HepG2 (cell line): ENCODE data around the gene DOHH. TPM values are rescaled to one million over a fixed set of nuclear protein-coding genes. Genes with fewer than 3 reads are reported as not detected.
A peak's percentile ranks its signal among the peaks of the same experiment; 100 is the strongest.

Source experiments
- CENPT ChIP-seq: sonication (generic); formaldehyde crosslinking; IDR thresholded peaks from 2 replicates; pipeline ENCODE4 v1.8.0; 2022; ENCODE audit warnings: low read depth, mild to moderate bottlenecking, moderate library complexity, missing genetic modification reagents
- FUBP1 ChIP-seq: sonication (generic); formaldehyde crosslinking; IDR thresholded peaks from 2 replicates; pipeline ENCODE4 v1.5.1; 2020; ENCODE audit warnings: missing genetic modification reagents, mild to moderate bottlenecking, borderline replicate concordance
- GABPA ChIP-seq, 2 experiments: IDR thresholded peaks; 2 replicates each; pipeline ENCODE4 v1.6.1; 2011 to 2016; ENCODE audit warnings: low read depth in 2 of 2, low read length in 1 of 2, missing biosample characterization in 1 of 2, missing genetic modification characterization in 1 of 2
- GLMP ChIP-seq: sonication (generic); formaldehyde crosslinking; IDR thresholded peaks from 2 replicates; pipeline ENCODE4 v1.9.0; 2021; ENCODE audit warnings: missing genetic modification reagents, mild to moderate bottlenecking, borderline replicate concordance
- GRHL1 ChIP-seq: sonication (generic); formaldehyde crosslinking; conservative IDR thresholded peaks from 2 replicates; pipeline ENCODE4 v1.8.0; 2022; ENCODE audit warnings: missing genetic modification reagents
- MED13 ChIP-seq: sonication (generic); formaldehyde crosslinking; IDR thresholded peaks from 2 replicates; pipeline ENCODE4 v1.5.0; 2020; ENCODE audit warnings: missing genetic modification reagents
- NBN ChIP-seq: fragments of 450-650 bp; conservative IDR thresholded peaks from 2 replicates; pipeline ENCODE4 v1.6.1; 2017
- NFE2L1 ChIP-seq: sonication (generic); formaldehyde crosslinking; IDR thresholded peaks from 2 replicates; pipeline ENCODE4 v1.4.0; 2020; ENCODE audit warnings: missing genetic modification reagents, mild to moderate bottlenecking, borderline replicate concordance
- TP53 ChIP-seq: sonication (generic); formaldehyde crosslinking; conservative IDR thresholded peaks from 2 replicates; pipeline ENCODE4 v1.4.0; 2020; ENCODE audit warnings: missing genetic modification reagents
- ZFP1 ChIP-seq: IDR thresholded peaks from 2 replicates; pipeline ENCODE4 v1.6.1; 2016
- ZFP37 ChIP-seq: sonication (generic); formaldehyde crosslinking; IDR thresholded peaks from 2 replicates; pipeline ENCODE4 v1.4.0; 2020; ENCODE audit warnings: missing genetic modification reagents, borderline replicate concordance
- ZNF260 ChIP-seq: sonication (generic); formaldehyde crosslinking; IDR thresholded peaks from 2 replicates; pipeline ENCODE4 v1.4.0; 2020; ENCODE audit warnings: missing genetic modification reagents, low read depth, mild to moderate bottlenecking, borderline replicate concordance
- ZNF530 ChIP-seq: sonication (generic); formaldehyde crosslinking; IDR thresholded peaks from 2 replicates; pipeline ENCODE4 v1.5.0; 2020; ENCODE audit warnings: low read depth, mild to moderate bottlenecking, missing genetic modification reagents
- ZNF704 ChIP-seq: sonication (generic); formaldehyde crosslinking; IDR thresholded peaks from 2 replicates; pipeline ENCODE4 v1.8.1; 2023; ENCODE audit warnings: mild to moderate bottlenecking, inconsistent platforms, moderate library complexity, missing genetic modification reagents, borderline replicate concordance
- ZNF710 ChIP-seq: sonication (generic); formaldehyde crosslinking; IDR thresholded peaks from 2 replicates; pipeline ENCODE4 v1.5.0; 2020; ENCODE audit warnings: mild to moderate bottlenecking, missing genetic modification reagents, borderline replicate concordance
- ZNF737 ChIP-seq: sonication (generic); formaldehyde crosslinking; IDR thresholded peaks from 2 replicates; pipeline ENCODE4 v1.5.0; 2020; ENCODE audit warnings: missing genetic modification reagents, mild to moderate bottlenecking, borderline replicate concordance
- ZXDC ChIP-seq: sonication (generic); formaldehyde crosslinking; IDR thresholded peaks from 2 replicates; pipeline ENCODE4 v1.5.0; 2020; ENCODE audit warnings: mild to moderate bottlenecking, missing genetic modification reagents
- polyA plus RNA-seq, 8 experiments: library from polyadenylated mRNA; depleted of rRNA in 3 of 8; stranded (reverse) in 7 of 8; unstranded in 1 of 8; fragments of >200 nt; fragmentation: Illumina TruSeq in 4 of 8; extraction: Trizol in 4 of 8; gene quantifications; 2 replicates each; pipeline versions ENCODE4 v1.2.1 to v1.2.3, GENCODE V29; 2011 to 2016; ENCODE audit warnings: low read depth in 4 of 8, missing spikeins in 1 of 8, mixed read lengths in 1 of 8; ENCODE audit not compliant: insufficient read depth in 1 of 8
- total RNA-seq, 5 experiments: library from RNA; depleted of rRNA; stranded (reverse); fragments of >200 nt; fragmentation: Illumina TruSeq; extraction: Trizol; gene quantifications; 2 replicates each; pipeline ENCODE4 v1.2.3, GENCODE V29; 2016; ENCODE audit warnings: low read depth in 1 of 5

The DOHH gene
- total and polyA plus RNA-seq, 2 of the 13 experiments (the other 11 are each of a cell fraction or from before 2014, with no cell fraction given): 3.5 to 13.7 TPM

GRCh38 chr19:3500429-3501101, at the start of gene DOHH (continued):
- no peak for TF ChIP-seq TP53
- TF ChIP-seq ZFP1 (CRISPR knock-in tag): peak; percentile 51; the same call in 1 of the 2 replicates
- no peak; the same call in 1 of the 2 replicates for TF ChIP-seq ZNF710 (CRISPR knock-in tag)
- TF ChIP-seq NBN: no peak
- 0 out of 2 replicates have a peak, but pooled peaks have one; percentile 27 for TF ChIP-seq NFE2L1 (CRISPR knock-in tag)
- no peak for TF ChIP-seq ZNF530
- TF ChIP-seq GLMP: no peak
- peak; percentile 94 for TF ChIP-seq CENPT (CRISPR knock-in tag)
- no peak for TF ChIP-seq GABPA (IDR thresholded peaks at IDR 0.05; ENCODE audit: low read depth, low read length)
- peak; percentile 37; the same call in 1 of the 2 replicates for TF ChIP-seq GABPA (CRISPR knock-in tag; IDR thresholded peaks at IDR 0.05; ENCODE audit: low read depth)
- no peak for TF ChIP-seq FUBP1
- peak; percentile 85 for TF ChIP-seq ZXDC (CRISPR knock-in tag)
- no peak for TF ChIP-seq GRHL1 (CRISPR knock-in tag)
- no peak for TF ChIP-seq MED13
- no peak for TF ChIP-seq ZNF260
- no peak for TF ChIP-seq ZFP37 (CRISPR knock-in tag)
- peak; percentile 66; the same call in 1 of the 2 replicates for TF ChIP-seq ZNF737 (CRISPR knock-in tag)
- TF ChIP-seq ZNF704 (CRISPR knock-in tag): no peak; the same call in 1 of the 2 replicates
